ENCODE data around the gene ELMO3.

ELMO3 gene

DNA sequence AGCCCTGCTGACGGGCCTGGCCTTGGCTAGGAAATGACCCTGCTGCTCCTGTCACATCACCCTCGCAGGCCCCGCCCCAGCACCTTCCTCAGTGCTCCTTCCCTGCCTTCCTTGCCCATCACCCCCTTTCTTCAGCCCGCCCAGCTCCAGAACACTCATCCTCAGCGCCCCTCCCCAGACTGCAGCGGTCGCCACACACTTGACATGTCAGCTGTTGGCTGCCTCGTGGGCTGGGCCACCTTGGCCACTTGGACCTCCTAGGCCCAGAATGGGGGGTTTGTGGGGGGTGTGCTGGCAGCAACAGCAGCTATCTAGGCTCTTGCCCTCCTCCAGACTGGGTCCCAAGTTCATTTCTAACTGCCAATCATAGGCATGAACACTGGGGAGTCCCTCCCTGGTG, 10.6 kb downstream of the ELMO3 start:
- in situ Hi-C loops (cut with MboI; ENCODE audit: low pct_unique_long_range_greater_than_20kb, low sequenced_read_pairs, unreplicated experiment), result no loop called here
- no peak for TF ChIP-seq CTCF (IDR thresholded peaks at IDR 0.05; ENCODE audit: extremely low read depth, insufficient read depth, missing control alignments)
- no peak for DNase-seq (ENCODE audit: low spot score)

GRCh38 chr16:67210069-67210937, 11.4 kb downstream of the ELMO3 start:
- no peak for TF ChIP-seq CTCF (IDR thresholded peaks at IDR 0.05; ENCODE audit: extremely low read depth, insufficient read depth, missing control alignments)
- in situ Hi-C loops (cut with MboI; ENCODE audit: low pct_unique_long_range_greater_than_20kb, low sequenced_read_pairs, unreplicated experiment), result no loop called here
- DNase-seq (ENCODE audit: low spot score), result no peak

DNA sequence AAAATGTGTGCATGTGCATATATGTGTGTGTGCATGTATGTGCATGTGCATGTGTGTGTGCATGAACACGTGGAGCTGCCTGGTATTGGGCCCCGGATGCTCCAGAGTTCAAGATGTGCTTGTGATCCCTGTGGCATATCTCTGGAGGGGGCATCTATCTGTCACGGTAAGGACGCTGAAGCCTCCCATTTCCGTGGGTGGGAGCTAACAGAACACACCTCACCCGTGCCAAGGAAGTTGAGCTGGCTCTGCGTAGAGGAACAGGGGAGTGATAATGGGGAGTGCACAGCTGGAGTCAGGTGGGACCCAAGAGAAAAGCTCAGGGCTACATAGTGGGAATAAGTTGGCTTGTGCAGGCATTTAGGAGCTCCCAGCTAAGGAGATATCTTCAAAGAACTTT, 12.7 kb downstream of the ELMO3 start:
- in situ Hi-C loops (cut with MboI; ENCODE audit: low pct_unique_long_range_greater_than_20kb, low sequenced_read_pairs, unreplicated experiment), result no loop called here
- TF ChIP-seq CTCF (IDR thresholded peaks at IDR 0.05; ENCODE audit: extremely low read depth, insufficient read depth, missing control alignments), result no peak
- DNase-seq (ENCODE audit: low spot score), result no peak

DNA sequence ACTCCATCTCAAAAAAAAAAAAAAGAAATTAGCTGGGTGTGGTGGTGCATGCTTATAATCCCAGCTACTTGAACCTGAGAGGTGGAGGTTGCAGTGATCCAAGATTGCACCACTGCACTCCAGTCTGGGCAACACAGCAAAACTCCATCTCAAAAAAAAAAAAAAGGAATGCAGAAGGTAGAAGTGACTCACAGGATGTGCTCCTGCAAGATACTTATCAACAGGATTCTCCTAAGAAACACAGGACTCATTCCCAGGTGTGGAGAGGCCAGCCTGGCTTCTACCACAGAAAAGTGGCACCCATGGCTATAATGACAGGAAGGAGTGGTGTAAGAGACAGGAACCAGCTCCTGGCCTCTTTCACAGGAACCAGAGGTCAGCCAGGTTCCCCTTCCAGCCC, 13.8 kb downstream of the ELMO3 start:
- DNase-seq (ENCODE audit: low spot score), result no peak
- in situ Hi-C loops (cut with MboI; ENCODE audit: low pct_unique_long_range_greater_than_20kb, low sequenced_read_pairs, unreplicated experiment), result no loop called here
- no peak for TF ChIP-seq CTCF (IDR thresholded peaks at IDR 0.05; ENCODE audit: extremely low read depth, insufficient read depth, missing control alignments)

GRCh38 chr16:67213197-67214019, 14.5 kb downstream of the ELMO3 start:
- TF ChIP-seq CTCF (IDR thresholded peaks at IDR 0.05; ENCODE audit: extremely low read depth, insufficient read depth, missing control alignments), result no peak
- in situ Hi-C loops (cut with MboI; ENCODE audit: low pct_unique_long_range_greater_than_20kb, low sequenced_read_pairs, unreplicated experiment), result no loop called here
- DNase-seq (ENCODE audit: low spot score), result no peak

- no peak for TF ChIP-seq CTCF (IDR thresholded peaks at IDR 0.05; ENCODE audit: extremely low read depth, insufficient read depth, missing control alignments)
- DNase-seq (ENCODE audit: low spot score), result no peak
- in situ Hi-C loops (cut with MboI; ENCODE audit: low pct_unique_long_range_greater_than_20kb, low sequenced_read_pairs, unreplicated experiment), result no loop called here
These were observed 16.8 kb downstream of the ELMO3 start for GRCh38 chr16:67215706-67216105.

Data from GM13977 (cell line).